HUDEP-2 (cell line): ENCODE results near the gene EGLN1.
"Not testable (repeated sequence)": the region's sequence is repeated elsewhere in the genome, so short reads cannot be mapped to it uniquely, and the experiment has no call there.

ENCODE experiments used
- DNase-seq, 76 experiments: peaks; one replicate each; lab custom pipeline; 2025; ENCODE audit not compliant: unreplicated experiment in 76 of 76; lab: John Stamatoyannopoulos, UW

The EGLN1 gene

GRCh38 chr1:231369282-231369681, 52.8 kb downstream of the EGLN1 start:
- DNase-seq, result no peak

GRCh38 chr1:231364192-231364591, 57.9 kb downstream of the EGLN1 start:
- DNase-seq, result peak in 6 of 76 experiments; percentile 2 to 20 (median 16)

GRCh38 chr1:231363624-231364023, 58.5 kb downstream of the EGLN1 start:
- no peak for DNase-seq

GRCh38 chr1:231362325-231362724, 59.8 kb downstream of the EGLN1 start:
- no peak for DNase-seq

GRCh38 chr1:231359113-231359512, 63.0 kb downstream of the EGLN1 start:
- DNase-seq, result no peak

GRCh38 chr1:231357831-231358354, 64.2 kb downstream of the EGLN1 start:
- peak in 26 of 76 experiments; percentile 11 to 54 (median 36) for DNase-seq

GRCh38 chr1:231357187-231357772, 64.8 kb downstream of the EGLN1 start:
- no peak for DNase-seq

GRCh38 chr1:231355171-231355570, 66.9 kb downstream of the EGLN1 start:
- DNase-seq, result peak in 1 of 76 experiments; percentile 24

GRCh38 chr1:231354330-231355020, 67.6 kb downstream of the EGLN1 start:
- peak in 15 of 76 experiments; percentile 5 to 50 (median 20) for DNase-seq

- DNase-seq, result no peak
These were observed 69.0 kb downstream of the EGLN1 start for GRCh38 chr1:231353086-231353485.

GRCh38 chr1:231351816-231352215, 70.3 kb downstream of the EGLN1 start:
- DNase-seq, result no peak

- DNase-seq, result not testable (repeated sequence)
These were observed 73.2 kb downstream of the EGLN1 start for GRCh38 chr1:231348856-231349255.

GRCh38 chr1:231348442-231348841, 73.6 kb downstream of the EGLN1 start:
- no peak for DNase-seq

- DNase-seq, result no peak
These were observed 74.1 kb downstream of the EGLN1 start for GRCh38 chr1:231347961-231348360.

- no peak for DNase-seq
These were observed 81.6 kb downstream of the EGLN1 start for GRCh38 chr1:231340328-231341013.

- DNase-seq, result peak in 1 of 76 experiments; percentile 27
These were observed 83.6 kb downstream of the EGLN1 start, which contains the start of gene SPRTN for GRCh38 chr1:231338270-231339128. Gene SPRTN, plus strand, starts transcription at chr1:231338293. Its CDS starts 91 bp downstream, at chr1:231338384.

GRCh38 chr1:231337472-231338269, 84.4 kb downstream of the EGLN1 start, which contains the start of gene EXOC8:
Gene EXOC8, minus strand, starts transcription at chr1:231337852. Its CDS starts 107 bp downstream, at chr1:231337745.
- DNase-seq, result peak in 75 of 76 experiments; percentile 46 to 98 (median 93)

GRCh38 chr1:231337043-231337471, 85.0 kb downstream of the EGLN1 start:
- peak in 5 of 76 experiments; percentile 17 to 49 (median 33) for DNase-seq
